GM18519 (cell line): ENCODE measurements around the gene IQCH.

Experiments used
- ATAC-seq: cut with Tn5 transposase; IDR thresholded peaks from one replicate; pipeline ENCODE4 v1.9.1; 2021; ENCODE audit warnings: mild to moderate bottlenecking, moderate library complexity; ENCODE audit not compliant: unreplicated experiment, low FRiP score

IQCH gene

GRCh38 chr15:67296188-67296587, 41.6 kb downstream of the IQCH start:
- ATAC-seq: no peak

GRCh38 chr15:67296684-67297083, 42.1 kb downstream of the IQCH start:
- ATAC-seq: no peak

GRCh38 chr15:67300266-67301025, 45.9 kb downstream of the IQCH start:
- ATAC-seq: no peak

DNA sequence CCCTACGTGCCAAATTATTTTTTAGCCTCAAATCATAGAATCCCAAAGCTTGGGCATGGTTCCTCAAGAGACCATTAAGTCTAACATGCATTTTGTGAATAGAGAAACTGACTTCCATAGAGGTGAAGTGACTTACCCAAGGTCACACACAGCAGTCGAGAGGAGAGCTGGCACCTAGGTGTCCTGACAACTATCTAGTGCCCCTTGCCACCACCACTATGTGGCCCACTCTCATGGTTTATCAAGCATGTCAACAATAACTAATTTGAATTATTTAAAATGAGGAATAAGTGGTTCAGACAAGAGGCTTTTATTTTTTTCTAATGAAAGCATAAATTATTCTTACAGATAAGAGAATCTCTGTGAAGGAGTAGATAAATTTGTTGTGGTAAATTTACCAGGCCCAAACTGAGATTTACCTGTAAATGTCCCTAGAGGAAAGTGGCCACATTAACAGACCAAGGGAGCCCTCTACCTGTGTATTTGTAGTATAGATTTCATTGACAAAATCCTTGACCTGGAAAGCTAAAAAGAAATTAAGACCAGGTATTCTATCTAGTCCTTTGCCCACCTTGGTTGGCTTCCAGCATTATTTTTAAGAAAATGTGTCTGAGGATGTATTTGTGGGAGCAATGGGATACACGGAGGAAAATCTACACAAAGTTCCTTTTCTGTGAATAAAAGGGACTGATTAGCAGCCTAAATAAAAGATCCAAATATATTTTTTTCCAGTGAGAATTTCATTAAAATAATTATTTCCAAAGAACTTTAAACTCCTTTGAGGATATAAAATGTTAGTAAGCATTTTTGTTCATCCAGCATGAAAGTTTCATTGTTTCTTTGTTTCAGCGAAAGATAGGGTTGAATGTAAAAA, 49.1 kb downstream of the IQCH start:
- ATAC-seq: no peak

DNA sequence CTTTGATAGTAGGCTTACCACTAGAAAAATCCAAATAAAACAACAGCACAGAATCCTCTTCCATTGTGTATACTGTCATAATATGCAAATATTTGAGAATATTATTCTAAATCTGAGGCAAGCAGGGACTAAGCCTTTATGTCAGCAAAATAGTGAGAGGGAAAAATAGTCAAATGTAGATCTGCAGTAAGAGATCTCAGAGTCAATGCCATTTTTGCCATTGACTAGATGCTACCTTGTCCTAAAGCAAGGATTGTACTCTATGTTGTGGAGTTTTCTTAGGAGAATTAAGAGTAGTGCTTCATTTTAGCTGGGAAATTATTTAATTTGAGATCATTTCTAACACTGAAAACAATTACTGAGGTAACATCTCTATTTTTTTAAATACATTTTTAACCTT, 50.2 kb downstream of the IQCH start:
- ATAC-seq: no peak

GRCh38 chr15:67305506-67305905, 50.9 kb downstream of the IQCH start:
- no peak for ATAC-seq

DNA sequence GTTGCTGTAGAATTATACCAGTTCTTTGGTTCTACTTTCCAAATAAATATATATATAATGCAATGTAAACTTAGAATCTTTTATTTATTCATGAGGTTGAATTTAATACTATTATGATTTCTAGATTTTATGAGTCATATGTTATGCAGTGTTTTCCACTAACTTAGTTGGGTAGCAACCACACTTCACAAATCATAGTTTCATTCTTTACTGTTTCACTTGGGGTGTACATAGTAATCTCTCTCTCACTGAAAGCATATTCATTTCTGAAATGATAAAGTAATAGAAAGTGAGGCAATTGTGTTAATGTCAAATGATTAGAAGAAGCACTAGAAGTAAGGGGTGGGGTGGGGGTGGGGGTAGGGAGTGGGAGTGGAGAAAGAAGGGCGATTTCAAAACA, 52.6 kb downstream of the IQCH start:
- no peak for ATAC-seq

DNA sequence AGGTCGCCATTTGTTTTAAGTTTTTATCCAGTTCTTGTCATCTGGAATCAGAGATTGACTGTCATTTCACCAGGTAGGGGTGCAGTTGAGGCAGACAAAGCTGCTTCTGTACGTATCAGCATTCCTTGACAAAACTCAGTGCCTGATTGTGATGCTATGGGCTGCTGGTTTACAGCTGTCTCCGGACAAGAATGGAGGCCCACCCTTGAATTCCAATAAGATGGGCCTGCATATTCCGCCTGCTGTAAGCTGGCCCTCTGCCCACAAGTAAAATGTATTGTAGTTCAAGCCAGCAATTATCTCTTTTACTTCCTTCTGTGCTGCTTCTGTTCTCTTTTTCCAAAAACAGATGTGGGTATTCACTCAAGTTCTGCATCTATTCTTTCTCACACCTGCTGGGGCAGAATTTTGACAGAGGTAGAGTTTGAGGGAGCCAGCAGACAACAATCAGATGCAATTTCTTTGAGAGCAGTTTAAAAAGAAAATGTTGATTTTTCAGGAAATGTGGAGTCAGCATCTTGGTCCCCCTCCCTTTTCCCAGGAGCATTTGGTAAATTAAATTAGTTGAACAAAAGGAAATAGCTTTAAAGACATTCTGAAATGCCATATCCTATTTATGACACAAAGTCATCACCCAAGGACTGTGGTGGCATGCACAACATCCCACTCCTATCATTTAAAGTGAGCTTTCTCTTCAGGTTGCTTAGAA, 53.5 kb downstream of the IQCH start:
- ATAC-seq: no peak

DNA sequence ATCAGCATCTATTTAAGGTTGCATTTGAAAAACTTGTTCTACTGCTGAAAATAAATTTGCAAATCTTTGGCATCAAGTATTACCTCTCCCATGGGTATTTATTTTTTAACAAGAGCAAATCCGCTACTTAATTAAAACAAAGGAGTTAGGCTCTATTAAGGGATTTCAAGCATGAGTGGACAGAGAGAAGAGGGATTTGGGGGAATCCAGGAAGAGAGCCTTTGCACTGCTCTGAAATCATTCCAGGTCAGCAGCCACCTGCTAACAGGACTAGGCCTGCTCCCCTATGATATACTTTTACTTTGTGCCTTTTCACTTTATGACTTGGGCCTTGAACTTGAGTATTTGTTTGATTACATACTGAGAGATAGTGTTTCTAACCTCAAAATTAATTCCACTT, 57.1 kb downstream of the IQCH start:
- ATAC-seq: no peak

DNA sequence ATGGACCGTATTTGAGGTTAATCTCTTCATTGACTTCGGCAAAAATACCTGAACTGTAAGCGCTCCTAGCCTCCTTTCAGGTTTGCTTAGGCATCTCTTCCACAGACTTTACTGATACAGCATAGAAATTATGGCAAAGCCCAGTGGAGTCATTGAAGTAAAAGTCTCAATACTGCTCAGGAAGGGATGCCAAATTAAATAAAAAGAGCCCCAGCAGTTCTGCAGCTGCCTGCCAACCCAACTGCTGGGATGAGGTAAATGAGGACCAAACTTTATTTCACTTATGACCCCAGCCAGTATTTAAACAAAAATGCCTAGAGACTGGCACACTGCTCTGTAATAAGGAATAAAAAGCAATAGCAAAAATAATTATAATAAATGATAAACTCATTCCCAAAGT, 65.4 kb downstream of the IQCH start:
- no peak for ATAC-seq

GRCh38 chr15:67321352-67321751, 66.8 kb downstream of the IQCH start:
- ATAC-seq: no peak

DNA sequence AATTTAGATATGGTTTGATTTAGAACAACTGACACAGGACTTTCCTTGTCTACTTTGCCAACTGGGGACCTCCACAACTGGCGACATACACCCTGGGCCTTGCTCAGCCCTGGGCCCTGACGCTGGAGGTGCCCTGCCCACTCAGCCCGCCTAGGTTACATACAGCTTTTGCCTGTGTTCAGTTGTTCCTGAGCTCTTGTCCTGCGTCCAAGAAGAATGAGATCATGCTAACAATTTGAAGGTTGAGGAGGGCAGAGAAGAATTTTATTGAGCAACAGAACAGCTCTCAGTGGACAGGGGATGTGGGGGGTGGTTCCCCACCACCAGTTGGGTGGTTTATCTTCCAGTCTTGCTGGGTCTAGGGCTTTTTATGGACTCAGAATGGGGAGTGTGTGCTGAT, 67.9 kb downstream of the IQCH start:
- no peak for ATAC-seq

- no peak for ATAC-seq
These were observed 72.7 kb downstream of the IQCH start for GRCh38 chr15:67327312-67327711.

- ATAC-seq: no peak
These were observed 73.2 kb downstream of the IQCH start for GRCh38 chr15:67327737-67328136.

GRCh38 chr15:67329984-67330733, 75.6 kb downstream of the IQCH start:
- no peak for ATAC-seq

- no peak for ATAC-seq
These were observed 77.1 kb downstream of the IQCH start for GRCh38 chr15:67331676-67332075.

DNA sequence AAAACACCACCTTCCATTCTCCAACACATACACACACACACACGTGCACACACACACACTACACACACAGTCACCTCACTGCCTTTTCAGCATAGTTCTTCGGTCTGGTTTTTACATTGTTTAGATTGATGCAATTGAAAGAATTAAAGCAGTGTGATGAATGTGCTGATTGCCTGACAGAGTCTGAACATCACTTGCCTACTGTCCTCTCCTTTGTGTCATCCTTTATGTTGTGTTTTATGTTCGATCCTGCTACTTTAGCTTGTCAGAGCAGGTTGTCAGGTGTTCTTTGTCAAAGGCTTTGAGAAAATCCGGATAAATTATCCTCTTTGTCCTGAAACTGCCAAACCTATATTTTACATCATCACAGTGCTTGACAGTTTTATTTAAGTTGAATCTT, 80.4 kb downstream of the IQCH start:
- no peak for ATAC-seq

GRCh38 chr15:67335534-67336222, 81.1 kb downstream of the IQCH start:
- ATAC-seq: no peak

- ATAC-seq: no peak
These were observed 86.0 kb downstream of the IQCH start for GRCh38 chr15:67340630-67341029.

GRCh38 chr15:67341539-67341938, 87.0 kb downstream of the IQCH start:
- no peak for ATAC-seq
